PC-9 (cell line): ENCODE results near the gene GADD45A.

ENCODE experiments used
- CTCF ChIP-seq: fragments of 200-600 bp; sonication (generic); conservative IDR thresholded peaks from 2 replicates; pipeline ENCODE4 v1.6.1; 2017; ENCODE audit warnings: mixed run types, antibody characterized with exemption, mild to moderate bottlenecking, moderate library complexity
- EZH2 ChIP-seq: fragments of 200-600 bp; sonication (generic); IDR thresholded peaks from 2 replicates; pipeline ENCODE4 v1.8.0; 2017; ENCODE audit warnings: antibody characterized with exemption, low read depth

GRCh38 chr1:67688526-67689219 lies 3.7 kb downstream of the GADD45A start:
- TF ChIP-seq CTCF (no peak), EZH2 (no peak)
